T47D (cell line): ENCODE measurements around the gene RFX7.

ENCODE experiments used
- DNase-seq, 2 experiments: peaks; one replicate each; pipeline versions ENCODE4 v3.0.0 to v3.0.0-alpha.2; 2011 to 2012; ENCODE audit warnings: low read depth in 1 of 2, low spot score in 1 of 2
- JUND ChIP-seq: IDR thresholded peaks from 2 replicates; pipeline ENCODE4 v1.6.1; 2012; ENCODE audit warnings: low read depth
- in situ Hi-C: cut with HindIII; loops from 2 replicates; pipeline ENCODE4 v1.10.0; 2016; ENCODE audit warnings: low sequenced_read_pairs, low pct_unique_long_range_greater_than_20kb

Gene RFX7

GRCh38 chr15:56076640-56077039, 167.0 kb downstream of the RFX7 start:
- no peak for DNase-seq
- in situ Hi-C loops = no loop called here
- no peak for TF ChIP-seq JUND

- DNase-seq = no peak
- in situ Hi-C loops = no loop called here
- TF ChIP-seq JUND = no peak
These were observed 169.0 kb downstream of the RFX7 start for GRCh38 chr15:56074481-56075265.

- TF ChIP-seq JUND = no peak
- DNase-seq = no peak
- in situ Hi-C loops = no loop called here
These were observed 179.5 kb downstream of the RFX7 start for GRCh38 chr15:56064152-56064551.

DNA sequence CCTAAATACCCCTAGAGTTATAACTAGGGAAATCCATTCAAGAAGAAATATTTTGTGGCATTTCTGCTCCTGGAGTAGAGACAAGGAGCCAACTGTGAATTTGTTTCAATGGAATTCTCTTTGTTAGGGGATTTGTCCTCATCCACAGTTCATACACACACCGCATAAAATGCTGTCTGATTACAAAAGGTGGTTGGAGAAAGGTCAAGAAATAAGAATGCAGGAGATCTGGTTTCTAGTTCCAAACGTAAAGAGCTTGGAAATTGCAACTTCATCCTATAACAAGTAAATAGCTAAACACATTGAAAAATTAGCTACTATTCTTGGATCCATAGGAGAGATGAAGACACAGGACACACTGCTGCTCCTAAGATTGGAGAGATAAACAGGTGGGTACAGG, 184.0 kb downstream of the RFX7 start:
- DNase-seq = no peak
- no peak for TF ChIP-seq JUND
- in situ Hi-C loops = no loop called here

GRCh38 chr15:56058986-56059385, 184.7 kb downstream of the RFX7 start:
- no peak for TF ChIP-seq JUND
- in situ Hi-C loops = no loop called here

GRCh38 chr15:56056626-56057025, 187.1 kb downstream of the RFX7 start:
- no peak for TF ChIP-seq JUND
- in situ Hi-C loops = no loop called here
- no peak for DNase-seq

More at GRCh38 chr15:56058986-56059385, 184.7 kb downstream of the RFX7 start:
- no peak for DNase-seq

GRCh38 chr15:56053046-56053400, 190.7 kb downstream of the RFX7 start:
- no peak for DNase-seq
- TF ChIP-seq JUND = no peak
- in situ Hi-C loops = no loop called here

DNA sequence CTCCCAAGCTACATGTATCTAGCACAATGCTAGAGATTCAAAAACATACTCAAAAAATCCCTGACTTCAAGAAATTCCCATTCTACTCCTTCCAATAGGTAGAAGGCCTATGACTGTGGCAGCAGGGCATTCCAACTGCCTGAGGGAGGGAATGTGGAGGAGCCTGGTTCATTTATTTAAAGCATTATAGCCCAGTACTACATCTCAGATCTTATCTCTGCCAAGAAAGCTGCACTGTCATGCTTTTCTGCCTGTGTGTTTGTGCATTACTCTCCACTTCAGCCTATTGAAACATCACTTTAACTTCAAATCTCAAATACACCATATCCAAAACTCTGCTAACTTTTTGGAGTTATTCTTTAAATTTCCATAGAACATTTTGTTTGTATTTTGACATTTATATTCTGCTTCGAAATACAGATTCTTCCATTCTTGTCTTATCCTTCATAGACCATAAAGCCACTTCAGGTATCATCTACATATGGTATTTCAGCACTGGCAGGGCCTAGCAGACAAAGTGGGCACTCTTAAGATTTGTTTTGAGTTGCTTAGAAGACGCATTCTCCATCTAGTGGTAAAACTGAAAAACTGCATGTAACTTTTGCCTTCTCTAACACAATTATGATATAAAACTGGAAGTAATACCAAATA, 191.2 kb downstream of the RFX7 start:
- DNase-seq = peak; percentile 23 to 70
- no peak for TF ChIP-seq JUND
- in situ Hi-C loops = no loop called here

- DNase-seq = no peak
- in situ Hi-C loops = no loop called here
- TF ChIP-seq JUND = no peak
These were observed 192.0 kb downstream of the RFX7 start for GRCh38 chr15:56051676-56052075.

- DNase-seq = no peak
- in situ Hi-C loops = no loop called here
- no peak for TF ChIP-seq JUND
These were observed 194.1 kb downstream of the RFX7 start for GRCh38 chr15:56049577-56049976.

GRCh38 chr15:56047354-56047753, 196.3 kb downstream of the RFX7 start:
- TF ChIP-seq JUND = no peak
- in situ Hi-C loops = no loop called here
- no peak for DNase-seq

- in situ Hi-C loops = no loop called here
- no peak for DNase-seq
- no peak for TF ChIP-seq JUND
These were observed 198.5 kb downstream of the RFX7 start for GRCh38 chr15:56045068-56045748.
